HG03439 (cell line): ENCODE measurements around the gene ADRA1B.

Experiments
- ATAC-seq: cut with Tn5 transposase; IDR thresholded peaks from one replicate; pipeline ENCODE4 v1.9.1; 2021; ENCODE audit warnings: mild to moderate bottlenecking, moderate library complexity; ENCODE audit not compliant: unreplicated experiment

ADRA1B gene

GRCh38 chr5:159901308-159901707 lies 15.0 kb upstream of the ADRA1B start:
- no peak for ATAC-seq

DNA sequence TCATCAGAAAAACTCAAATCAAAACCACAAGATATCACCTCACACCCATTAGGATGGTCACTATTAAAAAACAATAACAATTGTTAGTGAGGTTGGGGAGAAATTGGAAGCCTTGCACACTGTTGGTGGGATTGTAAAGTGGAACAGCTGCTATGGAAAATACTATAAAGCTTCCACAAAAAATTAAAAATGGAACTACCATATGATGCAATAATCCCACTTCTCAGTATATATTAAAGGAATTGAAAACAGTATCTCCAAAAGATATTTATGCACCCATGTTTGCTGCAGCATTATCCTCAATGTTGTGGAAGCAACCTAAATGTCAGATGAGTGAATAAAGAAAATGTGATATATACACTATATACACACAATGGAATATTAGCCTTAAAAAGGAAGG lies 14.5 kb upstream of the ADRA1B start:
- ATAC-seq = no peak

GRCh38 chr5:159902444-159903121 lies 13.7 kb upstream of the ADRA1B start:
- no peak for ATAC-seq

DNA sequence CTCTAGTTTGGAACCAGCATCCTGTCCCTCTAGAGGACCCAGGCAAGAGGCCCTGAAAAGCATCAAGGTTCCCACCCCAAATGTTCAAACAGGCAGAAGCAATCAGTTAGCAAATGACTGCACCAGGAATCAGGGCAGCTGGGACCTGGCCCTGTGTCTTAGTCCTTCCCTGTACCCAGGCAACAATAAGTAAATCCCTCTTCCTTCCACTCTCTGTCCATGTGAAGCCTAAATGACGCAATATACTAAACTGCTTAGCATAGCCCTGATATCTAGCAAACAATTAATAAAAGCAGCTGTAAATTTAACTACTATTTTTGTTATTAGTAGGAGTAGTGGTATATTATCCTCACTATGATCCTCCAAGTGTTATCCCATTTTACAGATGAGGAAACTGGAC lies 13.2 kb upstream of the ADRA1B start:
- no peak for ATAC-seq

DNA sequence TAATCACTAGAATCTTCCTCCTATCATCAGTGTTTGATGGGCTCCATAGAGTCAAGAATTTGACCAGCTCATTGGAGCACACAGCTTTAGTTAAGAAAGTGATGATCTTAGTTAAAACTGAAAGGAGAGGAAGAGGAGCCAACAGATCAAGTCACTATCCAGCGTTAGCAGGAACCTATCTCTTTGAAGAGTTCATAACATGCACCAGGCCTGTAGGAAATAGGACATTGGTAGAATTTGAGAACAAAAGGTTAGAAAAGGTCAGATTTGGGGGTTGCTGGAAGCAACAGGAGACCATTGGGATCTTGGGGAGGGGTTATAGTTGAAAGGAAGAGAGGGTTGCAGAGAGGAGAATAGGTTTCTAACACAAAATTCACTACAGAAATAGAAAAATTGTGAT lies 11.4 kb upstream of the ADRA1B start:
- ATAC-seq = no peak

DNA sequence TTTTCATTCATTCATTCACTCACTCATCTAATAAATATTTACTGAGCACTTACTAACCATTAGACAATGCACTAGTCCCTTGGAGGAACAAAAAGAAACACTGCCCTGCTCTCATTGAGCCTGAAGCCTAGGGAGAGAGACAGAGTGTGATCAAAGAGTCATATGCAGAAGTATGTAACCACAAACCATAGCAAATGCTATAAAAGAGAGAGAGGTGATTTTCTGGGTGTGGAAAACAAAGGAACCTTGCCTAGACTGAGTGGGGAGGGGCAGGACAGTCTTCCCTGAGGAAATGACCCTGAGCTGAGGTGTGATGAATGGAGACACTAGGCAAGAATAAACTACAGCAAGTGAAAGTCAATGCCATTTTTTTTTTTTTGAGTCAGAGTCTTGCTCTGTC lies 10.8 kb upstream of the ADRA1B start:
- ATAC-seq = no peak

DNA sequence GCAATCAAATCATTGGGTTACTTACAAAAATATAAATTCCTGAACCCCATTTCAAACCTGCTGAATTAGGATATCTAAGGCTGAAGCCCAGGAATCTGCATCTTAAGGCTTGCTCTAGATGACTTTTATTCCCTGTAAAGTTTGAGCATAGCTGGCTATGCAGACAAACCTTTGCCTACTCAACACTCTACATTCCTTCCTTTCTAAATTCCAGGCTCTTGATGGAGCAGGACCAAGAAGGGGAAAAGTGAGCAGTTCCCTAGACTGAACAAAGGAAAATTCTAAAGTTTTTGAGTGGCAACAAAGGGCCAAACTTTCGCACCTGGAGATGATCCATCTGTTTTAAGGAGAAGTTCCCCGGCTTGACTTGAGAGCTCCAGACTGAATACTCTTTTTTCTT lies 9.8 kb upstream of the ADRA1B start:
- ATAC-seq = no peak

DNA sequence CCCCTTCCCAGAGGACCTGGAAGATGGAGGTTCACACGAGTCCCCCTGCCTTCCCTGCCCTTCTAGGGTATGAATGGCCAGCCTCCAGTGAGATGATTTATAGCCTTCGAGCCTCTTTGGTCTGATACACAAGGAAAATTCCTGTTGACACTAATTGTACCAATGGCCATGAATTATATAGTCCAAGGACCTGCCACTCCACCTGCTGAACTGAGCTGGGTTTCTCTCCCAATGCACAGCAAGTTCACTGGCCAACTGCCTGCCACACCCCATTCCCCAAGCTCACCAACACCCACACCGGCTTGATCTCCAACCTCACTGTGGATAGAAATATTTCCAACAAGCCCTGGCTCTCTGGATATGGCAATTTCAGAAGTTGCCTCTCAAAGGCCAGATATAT lies 9.3 kb upstream of the ADRA1B start:
- no peak for ATAC-seq

GRCh38 chr5:159907689-159908590 lies 8.3 kb upstream of the ADRA1B start:
- ATAC-seq = no peak

DNA sequence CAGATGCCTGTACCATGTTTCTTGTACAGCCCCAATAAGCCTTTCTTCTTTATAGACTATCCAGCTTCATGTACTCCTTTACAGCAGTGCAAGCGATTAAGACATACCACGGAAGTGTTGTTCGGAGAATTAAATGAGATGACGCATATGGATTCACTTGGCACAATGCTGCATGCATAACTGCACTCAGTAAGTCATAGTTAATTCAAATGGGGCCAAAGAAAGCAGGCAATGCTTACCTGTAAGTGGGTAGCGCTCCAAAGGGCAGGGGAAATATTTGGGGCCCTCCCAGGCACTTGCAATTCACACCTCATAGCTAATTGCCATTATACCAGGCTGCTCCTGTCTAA lies 7.7 kb upstream of the ADRA1B start:
- no peak for ATAC-seq

DNA sequence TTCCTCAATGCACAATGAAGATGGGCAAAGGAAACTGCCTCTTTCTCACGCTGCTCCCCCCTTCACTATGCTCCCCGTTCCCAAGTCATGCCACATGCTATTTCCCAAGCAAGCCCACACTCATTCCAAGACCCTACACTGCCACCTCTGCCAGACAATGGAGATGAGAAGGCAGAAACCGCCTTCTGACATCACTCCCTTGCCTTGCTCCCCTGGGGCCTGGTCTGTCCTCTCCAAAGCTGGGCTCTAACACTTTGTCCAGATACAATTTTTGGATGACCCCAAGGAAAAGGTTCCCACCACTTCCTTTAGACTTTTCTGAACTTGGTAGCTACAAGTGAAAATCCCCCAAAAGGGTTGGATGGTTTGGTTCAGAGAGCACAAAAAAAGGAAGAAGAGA lies 7.2 kb upstream of the ADRA1B start:
- no peak for ATAC-seq

DNA sequence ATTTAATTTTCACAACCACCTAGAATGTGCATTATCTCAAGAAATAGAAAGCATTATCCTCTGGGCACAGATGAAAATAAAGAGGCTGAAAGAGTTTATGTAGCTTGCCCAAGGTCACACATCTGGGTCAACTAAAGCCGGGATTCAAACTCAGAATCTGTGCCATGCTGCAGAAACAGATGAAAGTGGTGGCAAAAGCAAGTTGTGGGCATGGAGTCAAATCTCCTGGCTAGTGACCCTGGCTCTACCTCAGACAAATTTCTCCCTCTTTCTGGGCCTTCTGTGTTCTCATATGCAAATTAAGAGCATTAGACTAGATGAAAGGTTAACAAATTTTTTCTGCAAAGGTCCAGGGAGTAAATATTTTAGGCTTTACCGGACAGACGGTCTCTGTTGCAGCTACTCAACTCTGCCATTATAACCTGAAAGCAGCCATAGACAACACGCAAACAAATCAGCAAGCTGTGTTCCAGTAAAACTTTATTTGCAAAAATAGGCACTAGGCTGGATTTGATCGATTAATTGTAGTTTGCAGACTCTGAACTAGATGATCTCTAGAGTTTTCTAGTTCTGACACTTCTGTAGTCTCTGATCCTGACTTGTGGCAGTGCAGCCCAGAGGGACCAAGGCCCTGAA lies 6.0 kb upstream of the ADRA1B start:
- no peak for ATAC-seq

DNA sequence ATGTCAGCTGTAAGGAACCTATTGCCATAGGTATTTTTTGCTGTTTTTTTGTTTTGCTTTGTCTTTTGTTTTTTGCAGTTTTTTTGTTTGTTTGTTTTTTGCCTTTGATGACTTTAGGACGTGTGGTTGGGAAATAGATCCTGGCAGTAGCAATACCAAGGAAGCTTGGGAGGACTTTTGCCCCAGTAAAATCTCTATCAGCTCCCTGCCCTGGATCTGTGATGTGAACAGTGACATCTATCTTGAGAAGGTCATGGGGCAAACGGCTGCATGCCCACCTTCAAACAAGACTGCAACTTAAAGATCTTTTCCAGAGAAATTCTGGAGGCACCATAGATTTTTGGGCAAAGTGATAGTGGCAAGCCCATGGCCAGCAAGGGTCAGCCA lies 5.4 kb upstream of the ADRA1B start:
- no peak for ATAC-seq

GRCh38 chr5:159911349-159911748 lies 4.9 kb upstream of the ADRA1B start:
- no peak for ATAC-seq

- no peak for ATAC-seq
Measured at GRCh38 chr5:159912033-159912800, 4.1 kb upstream of the ADRA1B start.

DNA sequence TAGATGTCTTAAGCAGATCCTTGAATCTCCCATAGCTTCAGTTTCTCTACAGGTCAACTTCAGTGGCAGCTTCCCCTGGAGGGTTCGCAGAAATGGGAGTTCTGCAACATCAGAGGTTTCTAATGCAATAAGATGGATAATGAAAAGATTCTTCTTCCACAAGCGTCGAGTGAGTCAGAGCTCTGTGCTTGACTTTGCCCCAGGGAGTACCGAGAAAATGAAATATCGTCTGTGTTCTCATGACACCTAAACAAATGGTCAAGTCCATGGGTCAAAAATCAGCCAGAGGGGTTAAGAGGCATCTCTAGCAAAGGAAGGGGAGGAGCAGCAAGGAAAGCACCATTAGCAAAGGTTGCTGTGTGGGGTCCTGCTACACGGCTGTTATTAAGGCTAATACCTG lies 3.2 kb upstream of the ADRA1B start:
- no peak for ATAC-seq

DNA sequence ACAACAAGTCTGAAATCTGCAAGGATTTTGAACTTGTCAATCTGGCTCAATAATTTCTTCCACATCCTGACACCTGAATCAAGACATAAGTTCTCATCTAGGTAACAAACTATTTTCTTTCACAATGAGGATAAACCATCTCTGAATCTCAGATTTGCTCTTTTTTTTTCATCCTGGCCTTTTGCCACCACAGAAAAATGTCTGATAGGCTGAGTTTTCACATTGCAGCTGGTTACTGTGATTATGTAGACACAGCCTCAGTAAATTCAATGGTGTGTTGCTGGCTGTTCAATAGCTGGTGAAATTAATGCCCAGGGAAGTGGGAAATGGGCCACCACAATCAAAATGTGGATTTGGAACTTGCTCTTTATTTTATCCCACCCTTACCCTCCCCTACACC lies 2.8 kb upstream of the ADRA1B start:
- ATAC-seq = no peak

DNA sequence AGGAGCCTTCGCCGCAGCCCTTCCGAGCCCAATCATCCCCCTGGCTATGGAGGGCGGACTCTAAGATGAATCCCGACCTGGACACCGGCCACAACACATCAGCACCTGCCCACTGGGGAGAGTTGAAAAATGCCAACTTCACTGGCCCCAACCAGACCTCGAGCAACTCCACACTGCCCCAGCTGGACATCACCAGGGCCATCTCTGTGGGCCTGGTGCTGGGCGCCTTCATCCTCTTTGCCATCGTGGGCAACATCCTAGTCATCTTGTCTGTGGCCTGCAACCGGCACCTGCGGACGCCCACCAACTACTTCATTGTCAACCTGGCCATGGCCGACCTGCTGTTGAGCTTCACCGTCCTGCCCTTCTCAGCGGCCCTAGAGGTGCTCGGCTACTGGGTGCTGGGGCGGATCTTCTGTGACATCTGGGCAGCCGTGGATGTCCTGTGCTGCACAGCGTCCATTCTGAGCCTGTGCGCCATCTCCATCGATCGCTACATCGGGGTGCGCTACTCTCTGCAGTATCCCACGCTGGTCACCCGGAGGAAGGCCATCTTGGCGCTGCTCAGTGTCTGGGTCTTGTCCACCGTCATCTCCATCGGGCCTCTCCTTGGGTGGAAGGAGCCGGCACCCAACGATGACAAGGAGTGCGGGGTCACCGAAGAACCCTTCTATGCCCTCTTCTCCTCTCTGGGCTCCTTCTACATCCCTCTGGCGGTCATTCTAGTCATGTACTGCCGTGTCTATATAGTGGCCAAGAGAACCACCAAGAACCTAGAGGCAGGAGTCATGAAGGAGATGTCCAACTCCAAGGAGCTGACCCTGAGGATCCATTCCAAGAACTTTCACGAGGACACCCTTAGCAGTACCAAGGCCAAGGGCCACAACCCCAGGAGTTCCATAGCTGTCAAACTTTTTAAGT lies 819 bp downstream of the ADRA1B start:
- ATAC-seq = no peak

DNA sequence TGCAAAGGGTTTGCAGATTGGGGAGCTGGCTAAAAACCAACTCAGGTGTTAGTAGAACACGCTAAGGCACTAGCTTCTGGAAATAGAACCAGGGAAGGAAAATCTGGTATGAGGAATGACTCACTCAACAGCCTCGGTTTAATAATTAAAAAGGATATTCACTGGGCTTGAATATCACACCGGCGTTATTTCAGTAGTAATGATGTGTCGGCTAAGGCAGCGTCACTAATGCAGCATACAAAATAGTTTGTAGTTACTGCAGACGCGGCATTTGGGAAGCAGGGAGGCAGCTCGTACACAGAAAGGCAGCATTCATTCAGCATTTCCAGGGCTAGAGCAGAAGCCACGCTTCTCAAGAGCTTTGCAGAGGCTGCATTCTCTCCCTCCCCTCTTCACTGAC lies 1.7 kb downstream of the ADRA1B start:
- no peak for ATAC-seq

DNA sequence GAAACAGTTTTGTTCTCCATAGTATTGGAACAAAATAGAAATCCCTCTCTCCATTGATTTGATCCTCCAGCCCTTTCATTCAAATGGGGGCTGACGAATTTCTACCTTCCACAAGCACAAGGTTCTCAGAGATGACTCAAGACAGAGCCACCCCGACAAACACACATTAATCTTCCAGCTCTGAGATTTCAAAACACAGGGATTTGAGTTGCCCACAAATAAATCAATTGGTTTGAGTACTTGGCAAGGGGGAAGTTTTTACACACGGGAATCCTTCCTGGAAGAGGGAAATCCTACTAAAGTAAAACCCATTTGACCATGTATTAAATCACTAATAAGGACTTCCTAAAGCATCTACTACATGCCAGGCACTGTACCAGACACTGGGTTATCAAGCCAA lies 5.4 kb downstream of the ADRA1B start:
- no peak for ATAC-seq
